CD14-positive monocyte (primary cell): Measurements from ENCODE around the gene UTP18. TPM values are rescaled to one million over a fixed set of nuclear protein-coding genes. Genes with fewer than 3 reads are reported as not detected.

Source experiments
- DNase-seq, 3 donors: peaks; one replicate each; pipeline ENCODE4 v3.0.0-alpha.2; 2011 to 2022
- H2AFZ ChIP-seq: 2 replicates; pipeline ENCODE4 v1.6.0; 2012; ENCODE audit warnings: mild to moderate bottlenecking, low read depth, low read length, inconsistent platforms; ENCODE audit not compliant: insufficient read depth, poor library complexity, severe bottlenecking
- H3K27ac ChIP-seq, 2 donors: 1 replicate in 1 of 2; 2 replicates in 1 of 2; pipeline ENCODE4 v1.5.1; 2012 to 2013; ENCODE audit warnings: low read length in 2 of 2, control low read depth in 1 of 2, inconsistent platforms in 1 of 2, low read depth in 1 of 2, mild to moderate bottlenecking in 1 of 2
- H3K27me3 ChIP-seq, 2 donors: one replicate each; pipeline versions ENCODE4 v1.6.0 to v1.6.1; 2011 to 2013; ENCODE audit warnings: low read length in 2 of 2; ENCODE audit not compliant: control insufficient read depth in 2 of 2, insufficient read depth in 2 of 2
- H3K36me3 ChIP-seq, 2 donors: replicated peaks in 1 of 2; 1 replicate in 1 of 2; 2 replicates in 1 of 2; pipeline versions ENCODE4 v1.5.1 to v1.6.1; 2012 to 2013; ENCODE audit warnings: low read length in 2 of 2, control low read depth in 1 of 2, inconsistent platforms in 1 of 2, mild to moderate bottlenecking in 1 of 2; ENCODE audit not compliant: insufficient read depth in 2 of 2, control insufficient read depth in 1 of 2
- H3K4me1 ChIP-seq, 2 donors: 1 replicate in 1 of 2; 2 replicates in 1 of 2; pipeline versions ENCODE4 v1.5.1 to v1.6.1; 2012 to 2013; ENCODE audit warnings: low read length in 2 of 2, control low read depth in 1 of 2, inconsistent platforms in 1 of 2, mild to moderate bottlenecking in 1 of 2, moderate library complexity in 1 of 2; ENCODE audit not compliant: insufficient read depth in 2 of 2, control insufficient read depth in 1 of 2
- H3K4me2 ChIP-seq: replicated peaks from 2 replicates; pipeline ENCODE3; 2012; ENCODE audit warnings: low read length, moderate library complexity, mild to moderate bottlenecking; ENCODE audit not compliant: poor library complexity, severe bottlenecking; ENCODE audit errors: extremely low read depth
- H3K4me3 ChIP-seq, 3 experiments: fragments of 200-600 bp in 1 of 3; sonication (generic) in 1 of 3; replicated peaks in 1 of 3; 1 replicate in 2 of 3; 2 replicates in 1 of 3; pipeline ENCODE4 v1.5.1; 2011 to 2013; ENCODE audit warnings: low read length in 3 of 3, mild to moderate bottlenecking in 3 of 3, control low read depth in 2 of 3, low read depth in 2 of 3, inconsistent platforms in 1 of 3, moderate library complexity in 1 of 3
- H3K79me2 ChIP-seq: 2 replicates; pipeline ENCODE4 v1.6.0; 2012; ENCODE audit warnings: mild to moderate bottlenecking, control low read depth, inconsistent platforms, low read length, moderate library complexity; ENCODE audit not compliant: insufficient read depth
- H3K9ac ChIP-seq: 2 replicates; pipeline ENCODE4 v1.6.0; 2017; ENCODE audit warnings: low read length, mild to moderate bottlenecking; ENCODE audit not compliant: insufficient read depth, poor library complexity, severe bottlenecking
- H3K9me3 ChIP-seq, 2 donors: replicated peaks in 1 of 2; 1 replicate in 1 of 2; 2 replicates in 1 of 2; pipeline versions ENCODE4 v1.5.1 to v1.6.1; 2012 to 2013; ENCODE audit warnings: low read length in 2 of 2, control low read depth in 1 of 2; ENCODE audit not compliant: control insufficient read depth in 1 of 2, insufficient read depth in 1 of 2
- H4K20me1 ChIP-seq: 2 replicates; pipeline ENCODE4 v1.6.0; 2012; ENCODE audit warnings: mild to moderate bottlenecking, low read length, control low read depth, moderate library complexity; ENCODE audit not compliant: insufficient read depth
- H3K27ac Mint-ChIP-seq, 7 donors: one replicate each; pipeline ENCODE4 v1.8.0; 2020; ENCODE audit warnings: mild to moderate bottlenecking in 7 of 7, mixed read lengths in 7 of 7, moderate library complexity in 6 of 7, inconsistent platforms in 2 of 7
- H3K27me3 Mint-ChIP-seq, 3 donors: one replicate each; pipeline ENCODE4 v1.8.0; 2021 to 2022; ENCODE audit warnings: low read depth in 3 of 3, mild to moderate bottlenecking in 3 of 3, mixed read lengths in 3 of 3, moderate library complexity in 3 of 3, inconsistent platforms in 1 of 3
- H3K36me3 Mint-ChIP-seq, 2 donors: one replicate each; pipeline ENCODE4 v1.8.0; 2020; ENCODE audit warnings: mixed read lengths in 2 of 2, inconsistent platforms in 1 of 2, mild to moderate bottlenecking in 1 of 2
- H3K4me1 Mint-ChIP-seq: one replicate; pipeline ENCODE4 v1.8.0; 2020; ENCODE audit warnings: mild to moderate bottlenecking, mixed read lengths
- H3K4me3 Mint-ChIP-seq, 2 donors: one replicate each; pipeline ENCODE4 v1.8.0; 2020; ENCODE audit warnings: mild to moderate bottlenecking in 2 of 2, mixed read lengths in 2 of 2, moderate library complexity in 1 of 2
- H3K9me3 Mint-ChIP-seq, 7 donors: one replicate each; pipeline ENCODE4 v1.8.0; 2020 to 2022; ENCODE audit warnings: mixed read lengths in 7 of 7, mild to moderate bottlenecking in 6 of 7, moderate library complexity in 6 of 7, inconsistent platforms in 2 of 7
- WGBS: methylation state at CpG from one replicate; pipeline ENCODE4 v1.1.5; 2013; ENCODE audit warnings: missing lambda C conversion rate; ENCODE audit not compliant: insufficient coverage; 5-methylcytosine and 5-hydroxymethylcytosine counted together
- intact Hi-C, 2 donors: fragments of 100-400 bp; cut with micrococcal nuclease; formaldehyde crosslinking; loops; one replicate each; pipeline versions ENCODE4 v1.15.0 to v1.15.1; 2023
- polyA plus RNA-seq, 3 donors: library from polyadenylated mRNA; depleted of rRNA in 1 of 3; unstranded in 2 of 3; stranded (reverse) in 1 of 3; fragments of 300-500 nt in 2 of 3; fragments of >200 nt in 1 of 3; fragmentation: Illumina TruSeq in 2 of 3; gene quantifications; 1 replicate in 2 of 3; 2 replicates in 1 of 3; pipeline ENCODE4 v1.2.3, GENCODE V29; 2012 to 2021
- TF ChIP-seq, protein P1 (sequence below): fragments of 200-600 bp; IDR thresholded peaks from one replicate; pipeline ENCODE4 v1.8.0; 2022; ENCODE audit warnings: antibody characterized with exemption, mild to moderate bottlenecking

The UTP18 gene
- polyA plus RNA-seq, 3 donors = 13.0 to 31.9 (median 31.6) TPM

DNA sequence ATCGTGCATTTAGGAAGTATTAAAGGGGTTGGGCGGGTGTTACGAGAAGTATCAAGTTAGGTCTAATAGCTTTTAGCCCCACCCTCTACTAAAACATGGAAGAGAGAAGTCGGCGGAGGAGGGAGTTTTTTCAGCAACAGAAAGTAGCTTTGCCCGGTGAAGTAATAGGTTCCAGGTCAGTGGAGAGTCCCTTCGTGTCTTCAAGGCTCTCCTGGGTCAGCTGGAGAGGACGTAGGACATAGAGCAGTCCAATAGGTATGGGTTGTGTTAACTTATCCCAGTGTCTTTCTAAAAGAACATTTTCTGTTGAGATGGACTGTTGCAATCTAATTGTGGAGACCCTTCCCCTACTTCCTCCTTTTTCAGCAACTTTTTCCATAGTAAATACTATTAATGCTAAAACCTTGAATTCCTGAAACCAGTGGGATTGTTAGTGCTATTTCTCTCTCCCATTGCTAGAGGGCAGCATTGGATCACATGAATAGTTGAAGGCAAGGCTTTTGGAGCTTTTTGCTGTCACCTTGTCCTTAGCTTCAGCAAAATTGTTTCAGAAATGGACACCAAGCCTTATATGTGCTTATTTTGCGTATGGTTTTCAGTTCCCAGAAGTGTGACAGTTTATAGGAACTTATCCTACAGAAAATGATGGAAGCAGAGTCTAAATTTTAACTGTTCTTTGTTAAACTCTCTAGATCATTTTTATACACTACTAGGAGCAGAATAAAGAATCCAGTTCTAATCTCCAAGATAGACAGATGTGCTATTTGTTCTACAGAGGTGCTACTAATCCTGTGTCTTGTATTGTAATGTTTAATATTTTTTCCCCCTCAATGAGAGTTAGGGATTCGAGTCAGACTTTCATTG is 38.4 kb downstream of the UTP18 start:
- peak overlapping the region in 1 of 2 donors; percentile 14 for H3K27ac ChIP-seq
- WGBS = no CpG with 5 or more reads among the region's 10 CpGs
- DNase-seq = peak in 2 of 3 donors; percentile 4 to 11

DNA sequence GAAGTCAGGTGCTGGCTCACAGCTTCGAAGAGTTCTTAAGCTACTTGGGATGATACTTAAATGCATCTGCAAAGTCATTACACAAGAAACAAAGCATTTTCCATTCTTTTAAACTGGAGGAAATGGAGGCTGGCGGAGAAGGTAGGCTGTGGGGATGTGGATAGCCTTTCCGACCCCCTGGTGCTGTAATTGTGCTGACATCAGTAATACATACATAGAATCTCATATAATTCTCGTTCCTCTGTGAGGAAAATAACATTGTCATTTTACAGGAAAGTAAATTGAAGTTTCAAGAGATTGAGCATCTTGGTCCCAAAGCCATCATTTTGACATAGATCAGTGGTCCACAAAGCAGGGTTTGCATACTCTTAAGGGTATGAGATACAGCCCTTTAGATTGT is 39.5 kb downstream of the UTP18 start:
- Mint-ChIP-seq H3K27ac (no peak overlapping the region), H3K9me3 (peaks cover 0 to 6% (median 1%) of the 10 kb centered on the region in 7 donors), H3K4me1 (no peaks in the 10 kb centered on the region), H3K36me3 (peaks cover 31 to 39% of the 10 kb centered on the region in 2 donors), H3K4me3 (no peak overlapping the region), H3K27me3 (no peaks in the 10 kb centered on the region)
- Histone ChIP-seq H2AFZ (no peak overlapping the region), H3K27me3 (no peaks in the 10 kb centered on the region), H3K36me3 (peaks cover 10 to 43% of the 10 kb centered on the region in 2 donors), H3K4me3 (no peak overlapping the region), H3K27ac (no peak overlapping the region), H3K9me3 (peaks cover 0 to 1% of the 10 kb centered on the region in 2 donors), H4K20me1 (no peaks in the 10 kb centered on the region), H3K9ac (no peak overlapping the region), H3K79me2 (no peaks in the 10 kb centered on the region), H3K4me2 (no peak overlapping the region), H3K4me1 (no peaks in the 10 kb centered on the region)
- no CpG with 5 or more reads among the region's 4 CpGs for WGBS
- no peak for DNase-seq
- intact Hi-C loops = loop anchor here in 1 of 2 donors (5.0 kb wide), 1 partner anchor 237 kb away; no protein-coding TSS in a partner anchor
- TF ChIP-seq, protein P1, sequence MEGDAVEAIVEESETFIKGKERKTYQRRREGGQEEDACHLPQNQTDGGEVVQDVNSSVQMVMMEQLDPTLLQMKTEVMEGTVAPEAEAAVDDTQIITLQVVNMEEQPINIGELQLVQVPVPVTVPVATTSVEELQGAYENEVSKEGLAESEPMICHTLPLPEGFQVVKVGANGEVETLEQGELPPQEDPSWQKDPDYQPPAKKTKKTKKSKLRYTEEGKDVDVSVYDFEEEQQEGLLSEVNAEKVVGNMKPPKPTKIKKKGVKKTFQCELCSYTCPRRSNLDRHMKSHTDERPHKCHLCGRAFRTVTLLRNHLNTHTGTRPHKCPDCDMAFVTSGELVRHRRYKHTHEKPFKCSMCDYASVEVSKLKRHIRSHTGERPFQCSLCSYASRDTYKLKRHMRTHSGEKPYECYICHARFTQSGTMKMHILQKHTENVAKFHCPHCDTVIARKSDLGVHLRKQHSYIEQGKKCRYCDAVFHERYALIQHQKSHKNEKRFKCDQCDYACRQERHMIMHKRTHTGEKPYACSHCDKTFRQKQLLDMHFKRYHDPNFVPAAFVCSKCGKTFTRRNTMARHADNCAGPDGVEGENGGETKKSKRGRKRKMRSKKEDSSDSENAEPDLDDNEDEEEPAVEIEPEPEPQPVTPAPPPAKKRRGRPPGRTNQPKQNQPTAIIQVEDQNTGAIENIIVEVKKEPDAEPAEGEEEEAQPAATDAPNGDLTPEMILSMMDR = no peak

More for the DNA sequence above, 38.4 kb downstream of the UTP18 start:
- Histone ChIP-seq H3K4me2 (no peak overlapping the region), H3K4me3 (no peak overlapping the region), H3K36me3 (peaks cover 12 to 51% of the 10 kb centered on the region in 2 donors), H3K9ac (no peak overlapping the region), H3K4me1 (no peaks in the 10 kb centered on the region), H3K9me3 (no peaks in the 10 kb centered on the region), H2AFZ (no peak overlapping the region), H4K20me1 (no peaks in the 10 kb centered on the region), H3K27me3 (no peaks in the 10 kb centered on the region), H3K79me2 (no peaks in the 10 kb centered on the region)
- no peaks in the 10 kb centered on the region for H3K27me3 Mint-ChIP-seq
- peaks cover 0 to 2% (median 0%) of the 10 kb centered on the region in 7 donors for H3K9me3 Mint-ChIP-seq
- peak overlapping the region in 1 of 7 donors; percentile 27 for H3K27ac Mint-ChIP-seq
- intact Hi-C loops = loop anchor here in 1 of 2 donors (5.0 kb wide), 1 partner anchor 239 kb away; no protein-coding TSS in a partner anchor
- TF ChIP-seq, protein P1 = peak; percentile 71
- H3K36me3 Mint-ChIP-seq = peaks cover 38 to 50% of the 10 kb centered on the region in 2 donors
- no peaks in the 10 kb centered on the region for H3K4me1 Mint-ChIP-seq
- H3K4me3 Mint-ChIP-seq = no peak overlapping the region
